Measurements from ENCODE around the gene NDUFA6.
"Not testable (repeated sequence)": the region's sequence is repeated elsewhere in the genome, so short reads cannot be mapped to it uniquely, and the experiment has no call there.

DNA sequence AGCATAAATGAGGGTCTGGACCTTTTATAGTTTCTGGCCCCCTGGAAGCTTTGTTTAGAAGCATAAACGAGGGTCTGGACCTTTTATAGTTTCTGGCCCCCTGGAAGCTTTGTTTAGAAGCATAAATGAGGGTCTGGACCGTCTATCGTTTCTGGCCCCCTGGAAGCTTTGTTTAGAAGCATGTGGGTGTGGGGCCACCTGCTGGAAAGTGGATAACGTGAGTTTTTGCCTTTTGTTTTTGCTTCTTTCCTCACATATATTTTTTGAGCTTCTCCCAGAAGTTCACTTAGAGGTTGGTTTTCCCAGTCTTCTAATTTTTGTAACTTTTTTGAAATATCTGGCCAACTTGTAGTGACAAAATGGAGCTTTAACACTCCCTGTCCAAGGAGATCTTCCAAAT is 22.2 kb upstream of the NDUFA6 start:
- TF ChIP-seq CTCF (CRISPR knock-in tag; IDR thresholded peaks at IDR 0.05), result peak; percentile 66
- TF ChIP-seq JUNB (CRISPR knock-in tag; IDR thresholded peaks at IDR 0.05; ENCODE audit: borderline replicate concordance), result not testable (repeated sequence)

All from HepG2 (cell line).